ENCODE measurements around the gene ONECUT2.
"Not testable (repeated sequence)": the region's sequence is repeated elsewhere in the genome, so short reads cannot be mapped to it uniquely, and the experiment has no call there.

ONECUT2 gene

DNA sequence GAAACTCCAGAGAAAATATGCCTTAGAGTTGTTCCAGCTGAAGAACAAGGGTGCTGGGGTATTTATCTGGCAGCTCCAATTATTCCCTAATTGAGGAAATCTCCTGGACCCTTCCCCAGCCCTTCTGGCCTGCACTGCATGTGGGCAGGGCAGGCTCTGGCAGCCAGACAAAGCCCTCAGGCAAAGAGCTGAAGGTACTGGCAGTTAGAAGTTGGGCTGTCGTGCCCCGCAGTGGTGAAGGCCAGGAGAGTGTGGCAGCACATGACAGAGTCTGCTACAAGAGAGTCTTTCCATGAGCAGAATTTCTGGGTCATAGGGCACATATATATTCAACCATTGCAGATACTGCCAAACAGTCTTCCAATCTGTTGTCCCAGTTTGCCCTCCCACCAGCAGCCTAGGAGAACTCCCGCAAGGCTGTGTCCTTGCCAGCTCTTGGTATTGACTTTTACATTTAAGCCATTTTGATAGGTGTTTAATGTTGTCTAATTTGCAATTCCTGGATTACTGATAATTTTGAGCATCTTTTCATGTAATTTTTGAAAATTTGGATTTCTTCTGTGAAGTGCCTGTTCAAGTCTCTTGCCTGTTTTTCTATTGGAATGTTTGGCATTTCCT is 26.6 kb downstream of the ONECUT2 start:
- no peaks in the 10 kb centered on the region for H3K36me3 Mint-ChIP-seq
- no peaks in the 10 kb centered on the region for H3K4me1 Mint-ChIP-seq
- H3K4me3 Mint-ChIP-seq: no peak overlapping the region
- no peaks in the 10 kb centered on the region for H3K9me3 Mint-ChIP-seq
- no peak overlapping the region for H3K27ac Mint-ChIP-seq
- H3K27me3 Mint-ChIP-seq: peaks cover 9% of the 10 kb centered on the region

DNA sequence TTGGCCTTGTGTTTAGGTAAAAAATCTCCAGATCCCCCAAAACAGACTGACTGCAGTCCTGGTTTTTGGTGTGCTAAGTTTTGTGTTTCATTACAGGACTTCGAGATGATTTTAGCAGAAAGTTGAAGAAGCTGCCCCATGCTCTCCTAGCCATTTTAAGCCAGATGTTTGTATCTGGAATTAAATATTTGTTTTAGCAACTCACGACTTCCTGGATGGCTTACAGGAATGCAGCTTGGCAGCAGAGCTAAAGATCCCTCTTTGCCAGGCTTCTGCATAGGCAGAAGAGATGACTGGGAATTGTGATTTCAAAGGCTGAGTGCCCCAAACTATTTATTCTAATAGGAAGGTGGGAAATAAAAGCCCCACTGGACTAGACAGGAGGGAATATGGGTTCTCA is 31.1 kb downstream of the ONECUT2 start:
- Mint-ChIP-seq H3K36me3 (no peaks in the 10 kb centered on the region), H3K4me3 (no peak overlapping the region), H3K4me1 (no peaks in the 10 kb centered on the region), H3K27ac (no peak overlapping the region), H3K9me3 (no peaks in the 10 kb centered on the region), H3K27me3 (peaks cover 18% of the 10 kb centered on the region)

DNA sequence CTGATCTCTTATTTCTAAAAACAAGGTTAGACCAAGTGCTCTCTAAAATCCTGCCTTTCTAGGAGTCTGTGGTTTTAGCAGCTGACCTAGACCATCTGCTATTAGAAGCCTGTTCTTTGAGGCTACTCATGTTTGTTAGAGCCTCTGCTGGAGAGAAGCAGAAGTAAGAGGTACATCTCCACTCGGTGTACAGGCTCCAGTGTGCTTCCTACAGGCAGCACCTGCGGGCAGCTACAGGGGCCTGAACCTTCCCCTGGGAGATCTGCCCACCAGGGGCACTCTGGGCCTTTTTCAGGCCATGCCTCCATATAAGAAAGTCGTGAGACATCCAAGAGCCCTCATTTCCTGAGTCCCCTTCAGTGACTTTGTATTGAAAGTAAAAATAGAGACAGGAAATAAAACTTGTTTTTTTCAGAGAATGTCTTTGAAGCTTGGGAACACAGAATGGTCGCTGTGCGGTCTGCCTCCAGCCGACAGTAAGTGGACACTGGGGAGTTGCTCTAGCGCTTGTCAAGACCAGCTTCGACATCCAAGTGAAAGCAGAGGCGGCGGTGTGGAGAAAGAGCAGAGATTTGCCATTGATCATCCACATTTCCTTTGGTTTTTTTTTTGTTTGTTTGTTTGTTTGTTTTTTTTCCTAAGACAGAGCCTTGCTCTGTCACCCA is 31.7 kb downstream of the ONECUT2 start:
- Mint-ChIP-seq H3K27ac (no peak overlapping the region), H3K4me1 (no peaks in the 10 kb centered on the region), H3K27me3 (peaks cover 18% of the 10 kb centered on the region), H3K9me3 (no peaks in the 10 kb centered on the region), H3K36me3 (no peaks in the 10 kb centered on the region), H3K4me3 (no peak overlapping the region)

GRCh38 chr18:57469884-57470283 is 34.7 kb downstream of the ONECUT2 start:
- H3K4me1 Mint-ChIP-seq: no peaks in the 10 kb centered on the region
- no peak overlapping the region for H3K27ac Mint-ChIP-seq
- no peaks in the 10 kb centered on the region for H3K9me3 Mint-ChIP-seq

DNA sequence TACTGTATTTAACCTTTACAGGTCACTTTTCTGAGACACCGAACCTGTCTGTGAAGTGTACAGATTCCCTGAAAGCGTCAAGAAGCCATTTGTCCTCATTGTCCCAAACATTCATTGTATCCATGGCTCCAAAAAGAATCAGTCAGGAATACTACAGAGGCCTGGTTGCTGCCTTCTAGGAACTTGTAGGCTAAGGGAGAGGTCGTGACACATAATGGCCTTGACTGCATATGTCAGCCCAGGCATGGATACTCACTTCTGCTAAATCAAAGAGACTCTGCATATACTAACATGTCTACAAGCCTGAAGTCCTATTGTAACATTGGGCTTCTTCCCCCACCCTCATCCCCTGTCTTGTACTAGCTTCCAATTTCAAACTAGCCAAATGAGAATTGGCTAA is 40.2 kb downstream of the ONECUT2 start:
- Mint-ChIP-seq H3K27ac (no peak overlapping the region), H3K4me1 (no peaks in the 10 kb centered on the region), H3K36me3 (no peaks in the 10 kb centered on the region), H3K9me3 (no peaks in the 10 kb centered on the region), H3K4me3 (no peak overlapping the region), H3K27me3 (peaks cover 14% of the 10 kb centered on the region)

More at GRCh38 chr18:57469884-57470283, 34.7 kb downstream of the ONECUT2 start:
- Mint-ChIP-seq H3K4me3 (no peak overlapping the region), H3K27me3 (peaks cover 16% of the 10 kb centered on the region), H3K36me3 (no peaks in the 10 kb centered on the region)

- Mint-ChIP-seq H3K9me3 (no peaks in the 10 kb centered on the region), H3K4me1 (no peaks in the 10 kb centered on the region), H3K27me3 (peaks cover 13% of the 10 kb centered on the region), H3K4me3 (no peak overlapping the region), H3K36me3 (no peaks in the 10 kb centered on the region), H3K27ac (no peak overlapping the region)
Observed at GRCh38 chr18:57475903-57476302, 40.7 kb downstream of the ONECUT2 start.

GRCh38 chr18:57480733-57481132 is 45.6 kb downstream of the ONECUT2 start:
- H3K36me3 Mint-ChIP-seq: no peaks in the 10 kb centered on the region
- peaks cover 10% of the 10 kb centered on the region for H3K27me3 Mint-ChIP-seq
- H3K9me3 Mint-ChIP-seq: no peaks in the 10 kb centered on the region
- no peaks in the 10 kb centered on the region for H3K4me1 Mint-ChIP-seq
- H3K4me3 Mint-ChIP-seq: no peak overlapping the region
- H3K27ac Mint-ChIP-seq: no peak overlapping the region

DNA sequence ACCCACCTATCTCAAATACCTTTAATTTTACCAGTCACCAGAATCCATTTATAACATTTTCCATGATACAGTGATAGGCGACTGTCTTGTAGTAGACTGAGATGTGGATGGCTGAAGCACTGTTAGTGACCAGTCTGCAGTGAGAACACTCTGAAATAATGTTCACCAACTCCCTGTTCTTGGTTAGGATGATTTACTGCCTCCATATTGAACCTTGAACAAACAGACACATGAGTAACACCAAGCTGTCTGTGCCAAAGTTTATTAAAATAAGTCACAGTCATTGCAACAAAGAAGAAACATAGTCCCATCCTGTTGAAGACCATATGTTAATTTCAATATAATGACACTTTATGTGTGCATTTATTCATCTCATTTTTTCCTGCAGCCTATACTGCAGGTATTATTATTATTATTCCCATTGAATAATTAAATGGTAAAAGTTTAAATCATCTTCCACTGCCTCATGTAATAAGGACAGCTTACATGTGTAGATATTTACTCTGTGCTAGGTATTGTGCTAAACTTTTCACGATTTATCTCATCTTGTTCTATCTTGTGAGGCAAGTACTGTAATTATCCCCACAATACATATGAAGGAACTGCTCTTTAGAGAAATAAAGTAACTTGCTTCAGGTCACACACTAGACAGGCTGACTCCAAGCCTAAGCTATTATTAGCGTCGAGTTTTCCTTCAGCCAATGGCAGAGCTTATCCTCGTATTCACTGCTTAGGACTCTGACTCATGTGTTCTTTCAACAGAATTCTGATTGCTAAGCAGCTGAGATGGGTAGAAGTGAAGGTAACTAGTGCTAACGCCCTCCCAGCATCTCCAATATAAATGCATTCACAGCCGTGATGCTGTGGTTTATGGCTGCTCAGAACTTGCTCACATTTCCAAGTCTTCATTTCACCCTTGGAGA is 62.5 kb downstream of the ONECUT2 start:
- Mint-ChIP-seq H3K4me1 (no peaks in the 10 kb centered on the region), H3K27me3 (peaks cover 9% of the 10 kb centered on the region), H3K27ac (no peak overlapping the region), H3K36me3 (no peaks in the 10 kb centered on the region), H3K4me3 (no peak overlapping the region), H3K9me3 (no peaks in the 10 kb centered on the region)

DNA sequence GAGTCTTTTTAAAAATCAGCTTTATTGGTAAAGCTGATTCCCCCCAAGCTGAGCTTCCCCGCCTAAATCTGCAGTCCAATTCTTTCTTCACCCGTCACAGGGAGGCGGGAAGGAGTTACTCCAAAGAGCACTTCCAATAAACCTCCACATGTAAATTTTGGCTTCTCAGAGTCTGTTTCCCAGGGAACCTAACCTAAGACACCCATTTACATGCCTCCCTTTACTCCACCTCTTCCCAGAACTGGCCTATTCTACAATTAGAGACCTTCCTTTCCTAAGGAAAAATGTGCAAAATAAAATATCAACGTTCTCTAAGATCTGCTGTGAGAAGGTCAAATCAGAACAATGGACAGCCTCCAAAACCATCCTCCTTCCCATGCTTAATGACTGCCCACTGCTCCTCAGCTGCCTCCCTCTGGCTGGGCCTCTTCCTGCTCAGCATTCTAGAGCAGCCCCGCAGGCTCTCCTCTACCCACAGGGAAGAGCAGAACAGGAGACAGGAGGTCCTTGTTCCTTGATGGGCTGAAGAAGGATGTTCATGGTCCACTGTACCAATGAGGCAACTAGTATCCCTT is 63.6 kb downstream of the ONECUT2 start:
- Mint-ChIP-seq H3K27ac (no peak overlapping the region), H3K4me3 (no peak overlapping the region), H3K36me3 (no peaks in the 10 kb centered on the region), H3K4me1 (no peaks in the 10 kb centered on the region), H3K27me3 (peaks cover 7% of the 10 kb centered on the region), H3K9me3 (no peaks in the 10 kb centered on the region)

GRCh38 chr18:57502624-57503023 is 67.5 kb downstream of the ONECUT2 start:
- H3K9me3 Mint-ChIP-seq: no peaks in the 10 kb centered on the region
- H3K4me1 Mint-ChIP-seq: no peaks in the 10 kb centered on the region
- H3K4me3 Mint-ChIP-seq: no peak overlapping the region
- no peaks in the 10 kb centered on the region for H3K36me3 Mint-ChIP-seq
- H3K27me3 Mint-ChIP-seq: peaks cover 8% of the 10 kb centered on the region
- no peak overlapping the region for H3K27ac Mint-ChIP-seq

DNA sequence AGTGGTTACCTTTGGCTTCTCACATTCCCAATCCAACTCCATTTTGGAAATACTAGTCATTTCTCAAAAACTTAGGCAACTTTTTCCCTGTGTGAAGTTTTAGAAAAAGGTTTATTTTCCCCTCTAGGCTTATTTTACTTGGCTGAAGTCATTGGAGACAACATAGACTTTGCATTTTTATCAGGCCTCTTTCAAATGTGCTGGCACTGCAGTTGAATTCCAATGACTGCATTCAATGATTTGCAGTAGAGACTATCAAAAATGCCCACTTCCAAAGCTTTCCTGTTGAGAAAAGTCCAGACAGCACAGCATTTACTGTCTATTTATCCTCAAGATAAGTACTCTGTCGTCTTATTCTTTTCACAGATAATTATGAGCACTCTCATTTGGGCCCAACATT is 70.1 kb downstream of the ONECUT2 start:
- Mint-ChIP-seq H3K27ac (no peak overlapping the region), H3K4me3 (no peak overlapping the region), H3K36me3 (no peaks in the 10 kb centered on the region), H3K4me1 (no peaks in the 10 kb centered on the region), H3K27me3 (peaks cover 10% of the 10 kb centered on the region), H3K9me3 (no peaks in the 10 kb centered on the region)

DNA sequence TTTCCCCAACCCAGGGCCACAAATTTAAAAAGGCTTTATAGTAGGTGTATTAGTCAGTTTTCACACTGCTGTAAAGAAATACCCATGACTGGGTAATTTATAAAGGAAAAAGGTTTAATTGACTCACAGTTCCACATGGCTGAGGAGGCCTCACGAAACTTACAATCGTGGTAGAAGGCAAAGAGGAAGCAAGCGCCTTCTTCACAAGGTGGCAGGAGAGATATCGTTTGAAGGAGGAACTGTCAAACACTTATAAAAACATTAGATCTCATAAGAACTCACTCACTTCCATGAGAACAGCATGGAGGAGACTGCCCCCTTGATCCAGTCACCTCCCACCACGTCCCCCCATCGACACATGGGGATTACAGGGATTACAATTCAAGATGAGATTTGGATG is 80.9 kb downstream of the ONECUT2 start:
- H3K4me3 Mint-ChIP-seq: no peak overlapping the region
- H3K27me3 Mint-ChIP-seq: peaks cover 15% of the 10 kb centered on the region
- no peaks in the 10 kb centered on the region for H3K36me3 Mint-ChIP-seq
- no peaks in the 10 kb centered on the region for H3K9me3 Mint-ChIP-seq
- no peak overlapping the region for H3K27ac Mint-ChIP-seq
- no peaks in the 10 kb centered on the region for H3K4me1 Mint-ChIP-seq

DNA sequence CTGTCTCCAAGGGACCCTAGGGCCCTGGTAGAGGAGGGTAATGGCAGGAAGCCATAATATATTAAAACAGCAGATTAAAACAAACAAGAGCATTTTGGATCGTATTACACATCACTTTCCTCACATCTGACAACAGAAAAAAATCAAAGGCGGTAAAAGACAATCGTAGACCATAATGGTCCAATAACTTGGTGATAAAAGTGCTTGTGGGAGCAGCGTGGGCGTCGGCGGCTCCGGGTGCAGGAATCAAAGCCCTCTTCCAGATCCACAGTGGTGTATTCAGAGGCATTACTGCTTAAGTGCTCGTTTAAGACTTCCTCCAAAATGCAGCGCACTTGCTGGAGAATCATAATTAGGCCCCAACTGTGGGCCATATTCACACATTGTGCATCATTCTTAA is 83.4 kb downstream of the ONECUT2 start:
- H3K27me3 Mint-ChIP-seq: peaks cover 15% of the 10 kb centered on the region
- H3K27ac Mint-ChIP-seq: no peak overlapping the region
- peaks cover 6% of the 10 kb centered on the region for H3K4me1 Mint-ChIP-seq
- H3K4me3 Mint-ChIP-seq: no peak overlapping the region
- no peaks in the 10 kb centered on the region for H3K9me3 Mint-ChIP-seq
- no peaks in the 10 kb centered on the region for H3K36me3 Mint-ChIP-seq

GRCh38 chr18:57519668-57520424 is 84.7 kb downstream of the ONECUT2 start:
- H3K27ac Mint-ChIP-seq: peak overlapping the region; percentile 37
- H3K4me1 Mint-ChIP-seq: peaks cover 6% of the 10 kb centered on the region
- H3K27me3 Mint-ChIP-seq: peaks cover 15% of the 10 kb centered on the region
- H3K4me3 Mint-ChIP-seq: no peak overlapping the region
- no peaks in the 10 kb centered on the region for H3K9me3 Mint-ChIP-seq
- H3K36me3 Mint-ChIP-seq: no peaks in the 10 kb centered on the region

- not testable (repeated sequence) for H3K4me1 Mint-ChIP-seq, H3K9me3 Mint-ChIP-seq, H3K36me3 Mint-ChIP-seq, H3K4me3 Mint-ChIP-seq, H3K27ac Mint-ChIP-seq
- peaks cover 11% of the 10 kb centered on the region for H3K27me3 Mint-ChIP-seq
Observed at GRCh38 chr18:57522348-57522747, 87.2 kb downstream of the ONECUT2 start.

All from activated naive CD4-positive, alpha-beta T cell treated with anti-CD3 and anti-CD28 coated beads, Interleukin-2, amount 50 U/mL, for 24 hours (primary cell).